GM19395 (cell line): ENCODE results near the gene LILRB2.
"Not testable (repeated sequence)": the region's sequence is repeated elsewhere in the genome, so short reads cannot be mapped to it uniquely, and the experiment has no call there.

Experiments
- ATAC-seq: cut with Tn5 transposase; IDR thresholded peaks from one replicate; pipeline ENCODE4 v1.9.1; 2021; ENCODE audit warnings: mild to moderate bottlenecking, moderate library complexity; ENCODE audit not compliant: unreplicated experiment

Gene LILRB2

GRCh38 chr19:54275951-54276350 is 5.0 kb downstream of the LILRB2 start:
- ATAC-seq = no peak

- not testable (repeated sequence) for ATAC-seq
These were observed 6.4 kb downstream of the LILRB2 start for GRCh38 chr19:54274516-54274915.

GRCh38 chr19:54273821-54274220 is 7.1 kb downstream of the LILRB2 start:
- ATAC-seq = no peak

- ATAC-seq = not testable (repeated sequence)
These were observed 8.7 kb downstream of the LILRB2 start for GRCh38 chr19:54272181-54272580.

- not testable (repeated sequence) for ATAC-seq
These were observed 9.3 kb downstream of the LILRB2 start for GRCh38 chr19:54271587-54271986.

- no peak for ATAC-seq
These were observed 9.8 kb downstream of the LILRB2 start for GRCh38 chr19:54271106-54271505.

- no peak for ATAC-seq
These were observed 12.0 kb downstream of the LILRB2 start for GRCh38 chr19:54268936-54269335.

- ATAC-seq = no peak
These were observed 14.8 kb downstream of the LILRB2 start for GRCh38 chr19:54266133-54266532.

GRCh38 chr19:54262470-54262869 is 18.4 kb downstream of the LILRB2 start:
- ATAC-seq = no peak

GRCh38 chr19:54262066-54262465 is 18.8 kb downstream of the LILRB2 start:
- no peak for ATAC-seq

- ATAC-seq = no peak
These were observed 23.8 kb downstream of the LILRB2 start, which contains the start of gene LILRB5 for GRCh38 chr19:54257116-54257480. Gene LILRB5 (minus strand): TSS chr19:54257273. CDS start chr19:54257193, 80 bp downstream.

- no peak for ATAC-seq
These were observed 24.4 kb downstream of the LILRB2 start for GRCh38 chr19:54256250-54257115.

GRCh38 chr19:54255105-54255775 is 25.7 kb downstream of the LILRB2 start:
- no peak for ATAC-seq

GRCh38 chr19:54254195-54254906 is 26.6 kb downstream of the LILRB2 start:
- ATAC-seq = no peak

- no peak for ATAC-seq
These were observed 27.3 kb downstream of the LILRB2 start for GRCh38 chr19:54253331-54254194.

- no peak for ATAC-seq
These were observed 28.1 kb downstream of the LILRB2 start for GRCh38 chr19:54252845-54253244.

- ATAC-seq = no peak
These were observed 28.7 kb downstream of the LILRB2 start for GRCh38 chr19:54252243-54252642.

- ATAC-seq = no peak
These were observed 32.8 kb downstream of the LILRB2 start for GRCh38 chr19:54248016-54248601.

- no peak for ATAC-seq
These were observed 33.6 kb downstream of the LILRB2 start for GRCh38 chr19:54247106-54247930.
